G401 (cell line): ENCODE results near the gene VSTM2A. TPM values are rescaled to one million over a fixed set of nuclear protein-coding genes. Genes with fewer than 3 reads are reported as not detected.
"Not testable (repeated sequence)": the region's sequence is repeated elsewhere in the genome, so short reads cannot be mapped to it uniquely, and the experiment has no call there.

Experiments used
- DNase-seq: peaks from one replicate; pipeline ENCODE4 v3.0.0-alpha.2; 2015; ENCODE audit warnings: low spot score
- in situ Hi-C: cut with HindIII; loops from 2 replicates; pipeline ENCODE4 v1.10.0; 2016; ENCODE audit warnings: low sequenced_read_pairs, mixed read lengths
- total RNA-seq: library from RNA; depleted of rRNA; stranded (reverse); fragments of >200 nt; shearing (Covaris generic); gene quantifications from 2 replicates; pipeline ENCODE4 v1.2.3, GENCODE V29; 2014; rRNA removed

The VSTM2A gene, protein sequence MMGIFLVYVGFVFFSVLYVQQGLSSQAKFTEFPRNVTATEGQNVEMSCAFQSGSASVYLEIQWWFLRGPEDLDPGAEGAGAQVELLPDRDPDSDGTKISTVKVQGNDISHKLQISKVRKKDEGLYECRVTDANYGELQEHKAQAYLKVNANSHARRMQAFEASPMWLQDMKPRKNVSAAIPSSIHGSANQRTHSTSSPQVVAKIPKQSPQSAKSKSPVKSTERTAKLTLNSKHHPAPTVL
- total RNA-seq: not detected in 2 replicates

GRCh38 chr7:54541669-54542625 is at the start of gene VSTM2A:
TSS of gene VSTM2A (plus strand) at chr7:54542375. CDS start at chr7:54542731, 356 bp downstream.
- in situ Hi-C loops: no loop called here
- peak; percentile 63 for DNase-seq

DNA sequence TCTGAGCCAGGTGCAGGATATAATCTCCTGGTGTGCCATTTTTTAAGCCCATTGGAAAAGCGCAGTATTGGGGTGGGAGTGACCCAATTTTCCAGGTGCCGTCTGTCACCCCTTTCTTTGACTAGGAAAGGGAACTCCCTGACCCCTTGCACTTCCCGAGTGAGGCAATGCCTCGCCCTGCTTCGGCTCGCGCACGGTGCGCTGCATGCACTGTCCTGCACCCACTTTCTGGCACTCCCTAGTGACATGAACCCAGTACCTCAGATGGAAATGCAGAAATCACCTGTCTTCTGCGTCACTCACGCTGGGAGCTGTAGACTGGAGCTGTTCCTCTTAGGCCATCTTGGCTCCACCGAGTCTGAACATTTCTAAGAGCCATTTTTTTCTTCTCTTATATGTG is 37.6 kb upstream of the VSTM2A start:
- in situ Hi-C loops, DNase-seq: not testable (repeated sequence)

DNA sequence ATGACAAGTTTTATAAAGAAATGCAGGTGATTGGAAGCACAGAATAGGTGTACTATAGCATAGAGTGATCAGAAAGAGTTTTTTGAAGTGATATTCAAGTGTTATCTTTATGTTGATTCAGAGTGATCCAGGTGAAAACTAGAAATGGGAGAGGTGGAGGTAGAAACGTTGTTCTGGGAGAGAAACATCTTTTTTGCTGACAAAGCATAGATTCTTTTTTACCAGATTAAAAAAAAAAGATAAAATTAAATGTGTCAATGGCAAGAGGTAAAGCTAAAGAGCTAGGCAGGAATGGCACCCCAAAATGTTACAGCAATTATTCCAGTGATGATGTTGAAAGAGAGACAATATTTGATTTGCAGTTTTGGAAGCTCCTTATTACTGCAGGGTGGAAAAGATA is 12.6 kb upstream of the VSTM2A start:
- in situ Hi-C loops: no loop called here
- no peak for DNase-seq

GRCh38 chr7:54538122-54538521 is 4.1 kb upstream of the VSTM2A start:
- in situ Hi-C loops: no loop called here
- no peak for DNase-seq

- in situ Hi-C loops: no loop called here
- DNase-seq: peak; percentile 10
These were observed 895 bp downstream of the VSTM2A start for GRCh38 chr7:54543051-54543488.

GRCh38 chr7:54544149-54544526 is 2.0 kb downstream of the VSTM2A start:
- DNase-seq: no peak
- in situ Hi-C loops: no loop called here

DNA sequence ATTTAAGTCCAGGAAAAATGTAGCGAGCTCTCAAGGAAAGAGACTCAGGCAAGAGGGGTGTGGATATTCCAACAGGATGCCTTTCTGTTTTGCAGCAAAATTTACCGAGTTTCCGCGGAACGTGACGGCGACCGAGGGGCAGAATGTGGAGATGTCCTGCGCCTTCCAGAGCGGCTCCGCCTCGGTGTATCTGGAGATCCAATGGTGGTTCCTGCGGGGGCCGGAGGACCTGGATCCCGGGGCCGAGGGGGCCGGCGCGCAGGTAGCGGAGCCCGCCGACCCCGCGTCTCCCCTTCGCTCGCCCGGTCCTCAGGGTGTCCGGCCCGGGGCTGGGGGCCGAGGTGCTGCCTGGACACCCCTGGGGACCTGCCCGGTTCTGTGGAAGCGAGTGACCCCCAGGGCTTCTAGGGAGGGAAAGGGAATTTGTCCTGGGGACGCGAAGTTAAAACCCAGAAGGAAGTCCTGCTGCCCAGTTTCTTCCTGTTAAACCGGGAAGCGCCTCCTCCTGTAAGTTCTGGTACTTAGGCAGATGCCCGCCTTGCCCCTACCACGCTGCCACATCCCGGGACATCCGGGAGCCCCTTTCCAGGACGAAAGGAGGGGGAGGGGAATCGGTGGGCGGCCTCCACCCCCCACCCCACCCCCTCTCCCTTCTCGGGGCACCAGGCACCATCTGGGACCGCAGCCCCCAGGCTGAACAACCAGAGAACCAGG is 2.5 kb downstream of the VSTM2A start:
- in situ Hi-C loops: no loop called here
- no peak for DNase-seq

- DNase-seq: no peak
- in situ Hi-C loops: no loop called here
These were observed 3.0 kb downstream of the VSTM2A start for GRCh38 chr7:54545241-54545563.

GRCh38 chr7:54546081-54546985 is 4.2 kb downstream of the VSTM2A start:
- DNase-seq: no peak
- in situ Hi-C loops: no loop called here

DNA sequence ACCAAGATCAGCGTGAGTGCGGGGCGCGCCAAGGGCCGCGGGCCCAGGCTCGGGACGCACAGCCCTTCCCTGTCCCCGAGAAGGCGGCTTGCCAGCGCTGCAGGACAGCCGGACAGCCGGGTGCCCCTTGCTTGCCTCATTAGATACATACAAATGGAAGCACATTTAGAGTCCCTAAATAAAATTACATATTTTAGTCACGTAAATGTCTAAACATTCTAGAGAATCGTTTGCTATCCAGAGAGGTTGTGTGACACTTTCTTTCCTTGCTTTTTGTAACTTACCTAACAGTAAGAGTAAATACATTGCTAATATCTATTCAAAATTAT is 4.8 kb downstream of the VSTM2A start:
- in situ Hi-C loops: no loop called here
- no peak for DNase-seq

- no peak for DNase-seq
- in situ Hi-C loops: no loop called here
These were observed 8.3 kb downstream of the VSTM2A start for GRCh38 chr7:54550471-54550870.

DNA sequence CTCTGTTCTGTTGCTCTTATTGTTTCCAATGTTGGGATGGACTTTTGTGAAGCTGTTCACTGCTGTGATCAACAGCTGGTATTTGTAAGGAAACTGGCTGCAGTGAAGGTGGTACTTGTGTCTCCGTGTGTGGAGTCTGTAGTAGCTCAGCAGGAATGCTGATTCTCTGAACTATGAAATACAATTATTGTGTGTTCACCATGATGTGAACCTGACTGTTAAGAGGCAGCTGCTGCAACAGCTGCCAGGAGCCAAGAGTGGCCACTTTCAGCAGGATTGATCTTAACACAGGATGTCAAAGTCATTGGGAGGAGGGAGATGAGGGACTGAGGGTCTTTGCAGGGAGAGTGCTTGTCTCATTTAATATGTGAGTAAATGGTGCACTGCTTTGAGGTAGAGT is 13.9 kb downstream of the VSTM2A start:
- no peak for DNase-seq
- in situ Hi-C loops: no loop called here

DNA sequence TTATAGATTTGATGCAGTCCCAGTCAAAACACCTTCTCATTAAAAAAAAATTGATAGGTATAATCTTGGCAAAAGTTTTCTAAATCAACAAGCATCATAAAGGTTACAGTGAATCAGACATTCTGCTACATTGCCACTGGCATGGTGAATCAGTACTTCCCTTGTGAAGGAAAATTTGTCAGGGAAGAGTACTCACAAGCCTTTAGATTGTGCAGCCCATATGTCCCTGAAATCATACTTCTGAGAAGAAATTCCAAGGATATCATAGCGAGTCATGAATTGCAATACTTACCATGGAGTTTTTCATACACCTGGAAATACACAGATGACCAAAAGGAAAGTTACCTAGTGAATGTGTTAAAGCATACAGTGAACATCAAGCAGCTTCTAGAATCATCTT is 17.2 kb downstream of the VSTM2A start:
- in situ Hi-C loops: no loop called here
- no peak for DNase-seq

DNA sequence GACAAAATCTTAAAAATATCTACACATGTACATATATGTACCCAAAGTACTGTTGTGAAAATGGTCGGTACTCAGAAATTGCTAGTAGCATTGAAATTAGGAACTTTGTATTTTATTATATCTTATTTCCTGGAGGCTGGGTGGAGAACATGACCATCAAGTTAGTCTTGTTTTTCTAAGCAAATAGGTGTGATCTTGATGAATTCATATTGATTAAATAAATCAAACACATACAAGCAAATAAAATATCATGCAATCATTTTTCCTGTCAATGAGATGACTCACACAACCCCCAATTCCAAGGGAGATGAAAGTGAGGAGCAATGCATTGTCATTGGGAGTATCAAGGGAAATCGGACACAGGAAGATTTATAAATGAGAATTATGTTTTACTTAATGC is 18.0 kb downstream of the VSTM2A start:
- no peak for DNase-seq
- in situ Hi-C loops: no loop called here

GRCh38 chr7:54560723-54561122 is 18.5 kb downstream of the VSTM2A start:
- in situ Hi-C loops: no loop called here
- DNase-seq: no peak

DNA sequence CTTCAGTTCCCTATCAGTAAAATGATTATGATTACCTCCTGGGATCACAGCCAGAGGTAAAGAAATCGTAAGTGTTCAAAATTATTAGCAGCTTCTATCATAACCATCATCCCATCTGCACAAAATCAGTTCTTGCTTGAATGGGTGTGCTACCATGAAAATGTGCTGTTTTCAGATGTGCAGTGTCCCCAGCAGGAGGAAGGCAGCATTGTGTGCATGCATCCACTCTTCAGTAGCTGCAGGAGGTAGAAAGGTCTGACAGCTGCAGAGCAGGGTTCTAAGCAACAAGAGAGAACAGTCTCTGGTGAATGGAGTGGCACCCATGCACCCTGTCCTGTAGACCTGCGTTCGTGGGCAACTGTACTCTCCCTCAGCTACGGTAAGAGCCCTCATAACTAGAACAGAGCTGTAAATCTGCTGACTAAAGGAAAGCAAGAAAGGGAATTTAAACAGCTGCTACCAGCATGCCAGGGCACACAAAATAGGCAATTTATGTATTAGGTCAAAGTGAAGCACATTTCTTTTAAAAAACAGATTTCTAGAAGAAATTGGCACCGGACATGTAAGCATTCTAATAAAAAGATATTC is 21.2 kb downstream of the VSTM2A start:
- in situ Hi-C loops: no loop called here
- no peak for DNase-seq

DNA sequence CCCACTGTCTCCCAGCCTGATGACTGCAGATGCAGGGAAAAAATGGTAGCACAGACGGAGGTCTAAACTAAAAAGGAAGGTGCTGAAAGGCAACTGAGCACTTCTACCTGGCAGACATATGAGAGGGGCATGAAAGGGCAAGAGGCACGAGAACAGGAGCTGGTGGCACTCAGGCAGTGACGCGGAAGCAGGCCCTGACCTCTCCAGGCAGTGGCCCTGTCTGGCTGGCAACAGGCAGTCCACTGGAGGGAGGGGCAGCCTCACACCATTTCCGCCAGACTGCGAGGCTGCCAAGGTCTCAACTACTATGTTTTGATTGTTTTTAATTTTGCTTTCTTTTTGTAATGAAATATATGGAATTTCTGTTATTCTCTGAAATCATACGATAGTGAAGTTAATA is 23.3 kb downstream of the VSTM2A start:
- in situ Hi-C loops: no loop called here

DNA sequence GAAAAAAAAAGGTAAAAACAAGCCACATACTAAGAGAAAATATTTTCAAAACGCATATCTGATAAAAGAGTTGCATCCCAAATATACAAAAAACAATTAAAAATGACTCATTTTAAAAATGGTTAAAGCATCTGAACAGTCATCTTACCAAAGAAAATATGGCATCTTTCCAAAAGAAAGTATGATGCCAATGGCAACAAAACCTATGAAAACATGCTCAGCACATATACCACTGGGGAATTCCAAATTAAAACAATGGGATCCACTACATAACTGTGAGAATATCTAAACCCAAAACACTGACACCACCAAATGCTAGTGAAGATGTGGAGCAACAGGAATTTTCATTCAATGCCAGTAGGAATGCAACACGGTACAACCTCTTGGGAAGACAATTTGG is 39.3 kb downstream of the VSTM2A start:
- no peak for DNase-seq
- in situ Hi-C loops: no loop called here

More for the DNA sequence above, 23.3 kb downstream of the VSTM2A start:
- no peak for DNase-seq
